Right ventricle myocardium inferior (tissue), 1 donor: Measurements from ENCODE around the gene TUBB3. TPM values are rescaled to one million over a fixed set of nuclear protein-coding genes. Genes with fewer than 3 reads are reported as not detected.
"Not testable (repeated sequence)": the region's sequence is repeated elsewhere in the genome, so short reads cannot be mapped to it uniquely, and the experiment has no call there.

Experiments used
- ATAC-seq: fragments of 200-7000 bp; cut with Tn5 transposase; one replicate; pipeline ENCODE4 v1.9.1; 2020; ENCODE audit warnings: mild to moderate bottlenecking, moderate library complexity
- DNase-seq: peaks from one replicate; pipeline ENCODE4 v3.0.0; 2021; ENCODE audit errors: missing footprints
- intact Hi-C: fragments of 100-400 bp; cut with DNase I; formaldehyde crosslinking; loops from one replicate; pipeline ENCODE4 v1.11.0; 2022
- long read RNA-seq: library from polyadenylated mRNA; unstranded; transcript quantifications from one replicate; pipeline ENCODE4 v2.0.0, GENCODE V29; 2021
- total RNA-seq: library from RNA; stranded (reverse); fragmentation: NEBNext Ultra II Directional; extraction: Animal tissue kit (Norgen Biotek cat#: 25700); gene quantifications from one replicate; pipeline ENCODE4 v1.2.1, GENCODE V29; 2021
- donor health status: DM: no; HTN: yes; CAD: no; lungs with severe emphysema.

The TUBB3 gene
- 2.8 TPM for total RNA-seq
- long read RNA-seq, partial matches to known transcripts, result 0 of 2 reads
- long read RNA-seq, other reads (novel, unspliced or antisense), result 0 of 2 reads

DNA sequence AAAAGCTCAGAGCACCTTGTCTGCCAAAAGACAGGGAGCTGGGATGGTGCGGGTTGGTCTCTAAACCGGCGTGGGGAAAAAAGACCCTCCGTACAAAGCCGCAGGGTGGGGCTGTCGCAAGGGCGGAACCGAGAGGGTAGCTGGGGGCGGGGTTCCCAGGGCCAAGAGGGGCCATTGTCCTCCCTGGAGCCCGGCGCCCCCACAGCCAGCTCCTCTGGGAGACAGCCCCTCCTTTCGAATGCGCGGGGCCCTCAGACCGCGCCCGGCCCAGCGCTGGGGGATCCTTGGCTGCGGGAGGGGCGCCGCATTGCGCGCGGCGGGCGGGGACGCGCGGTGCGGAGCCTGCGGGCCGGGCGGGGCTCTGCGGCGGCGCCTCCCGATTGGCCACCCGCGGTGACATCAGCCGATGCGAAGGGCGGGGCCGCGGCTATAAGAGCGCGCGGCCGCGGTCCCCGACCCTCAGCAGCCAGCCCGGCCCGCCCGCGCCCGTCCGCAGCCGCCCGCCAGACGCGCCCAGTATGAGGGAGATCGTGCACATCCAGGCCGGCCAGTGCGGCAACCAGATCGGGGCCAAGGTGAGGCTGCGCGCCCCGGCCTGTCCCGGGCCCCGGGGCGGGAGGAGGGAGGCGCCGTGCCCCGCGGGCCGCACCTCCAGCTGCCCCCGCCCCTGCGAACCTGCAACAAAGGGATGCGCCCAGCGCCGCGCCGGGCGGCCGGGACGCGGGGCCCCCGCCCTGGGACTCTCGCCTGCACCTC, at the start of gene TUBB3:
TUBB3 (plus strand) TSS at position 459 of the 756 bp plus-strand sequence; CDS start at position 519, 60 bp downstream.
- intact Hi-C loops, result no loop called here
- DNase-seq, result peak; percentile 91
- ATAC-seq, result peak; percentile 45

DNA sequence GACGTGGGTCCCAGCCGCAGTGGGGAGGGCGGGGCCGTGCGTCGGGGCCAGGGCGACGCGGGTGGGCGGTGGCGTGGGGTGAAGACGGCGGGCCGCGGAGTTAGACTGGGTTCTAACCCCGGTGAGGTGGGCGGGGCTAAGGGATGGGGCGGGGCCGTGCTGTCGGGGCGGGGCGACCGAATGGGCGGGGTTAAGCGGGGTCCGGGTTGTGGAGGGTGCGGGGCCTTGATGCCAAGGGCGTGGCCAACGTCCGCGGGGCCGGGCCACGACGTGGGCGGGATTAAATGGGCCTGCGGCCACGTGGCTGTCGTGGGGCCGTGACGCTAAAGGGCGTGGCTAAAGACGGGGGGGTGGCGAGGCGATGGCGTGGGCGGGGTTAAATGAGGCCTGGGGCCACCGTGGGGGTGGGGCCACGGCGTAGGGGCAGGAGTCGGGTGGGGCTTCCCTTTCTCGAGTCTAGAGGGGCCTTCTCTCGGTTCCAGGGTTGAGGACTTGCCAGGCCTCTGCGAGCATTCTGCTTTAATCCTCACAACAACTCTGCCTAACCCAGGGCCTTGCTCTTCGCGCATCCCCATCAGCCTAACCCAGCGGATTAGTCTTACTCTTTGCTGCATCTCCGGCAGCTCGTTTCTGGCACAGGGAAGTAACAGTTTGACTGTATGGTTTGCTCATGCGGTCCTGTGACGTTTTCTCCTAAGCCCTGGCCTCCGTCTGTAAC, 49.0 kb upstream of the TUBB3 start:
- intact Hi-C loops, result loop anchor here (5.0 kb wide), 1 partner anchor 43 kb away; the partner anchor contains the start of gene MC1R
- DNase-seq, result peak; percentile 98
- ATAC-seq, result peak; percentile 95

DNA sequence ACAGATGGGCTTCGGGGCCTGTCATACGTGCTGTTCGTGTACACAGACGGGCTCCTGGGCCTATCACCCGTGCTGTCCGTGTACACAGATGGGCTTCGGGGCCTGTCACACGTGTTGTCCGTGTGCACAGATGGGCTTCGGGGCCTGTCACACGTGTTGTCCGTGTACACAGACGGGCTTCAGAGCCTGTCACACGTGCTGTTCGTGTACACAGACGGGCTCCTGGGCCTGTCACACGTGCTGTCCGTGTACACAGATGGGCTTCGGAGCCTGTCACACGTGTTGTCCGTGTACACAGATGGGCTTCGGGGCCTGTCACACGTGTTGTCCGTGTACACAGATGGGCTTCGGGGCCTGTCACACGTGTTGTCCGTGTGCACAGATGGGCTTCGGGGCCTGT, 44.0 kb upstream of the TUBB3 start:
- intact Hi-C loops, ATAC-seq, DNase-seq: not testable (repeated sequence)

DNA sequence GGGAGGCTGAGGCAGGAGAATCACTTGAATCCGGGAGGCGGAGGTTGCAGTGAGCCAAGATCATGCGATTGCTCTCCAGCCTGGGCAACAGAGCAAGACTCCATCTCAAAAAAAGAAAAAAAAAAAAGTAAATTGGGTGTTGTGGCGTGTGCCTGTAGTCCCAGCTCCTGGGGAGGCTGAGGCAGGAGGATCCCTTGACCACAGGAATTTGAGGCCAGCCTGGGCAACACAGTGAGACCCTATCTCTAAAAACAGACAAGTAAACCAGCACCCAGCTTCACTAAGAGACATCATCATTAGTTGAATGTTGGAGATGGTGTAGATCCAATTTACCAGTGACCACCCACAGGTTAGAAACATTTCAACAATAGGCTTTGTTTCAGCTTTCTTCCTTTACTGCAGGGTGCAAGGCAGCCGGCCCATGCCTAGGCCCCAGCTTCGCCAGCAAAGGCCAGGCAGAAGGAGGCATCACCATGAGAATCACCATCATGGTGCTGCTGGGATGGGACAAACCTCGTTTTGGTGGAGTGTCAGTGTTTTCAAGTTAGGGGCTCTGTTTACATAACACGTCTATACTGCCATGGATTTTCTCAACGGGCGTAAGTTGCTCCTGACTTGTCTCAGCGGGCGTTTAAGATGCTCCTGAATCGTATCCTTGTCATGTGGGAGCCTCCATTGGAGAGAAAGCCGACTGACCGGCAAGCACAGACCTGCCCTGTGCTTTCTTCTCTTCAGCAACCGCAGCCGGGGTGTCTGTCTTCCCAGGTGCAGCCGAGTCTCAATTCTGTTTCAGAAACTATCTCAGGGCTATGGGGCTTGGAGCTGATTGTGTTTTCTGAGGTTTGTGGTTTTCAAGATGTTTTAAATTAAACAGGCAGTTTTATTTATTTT, 42.4 kb upstream of the TUBB3 start:
- intact Hi-C loops, result no loop called here
- ATAC-seq (no peak), DNase-seq (peak; percentile 21)

DNA sequence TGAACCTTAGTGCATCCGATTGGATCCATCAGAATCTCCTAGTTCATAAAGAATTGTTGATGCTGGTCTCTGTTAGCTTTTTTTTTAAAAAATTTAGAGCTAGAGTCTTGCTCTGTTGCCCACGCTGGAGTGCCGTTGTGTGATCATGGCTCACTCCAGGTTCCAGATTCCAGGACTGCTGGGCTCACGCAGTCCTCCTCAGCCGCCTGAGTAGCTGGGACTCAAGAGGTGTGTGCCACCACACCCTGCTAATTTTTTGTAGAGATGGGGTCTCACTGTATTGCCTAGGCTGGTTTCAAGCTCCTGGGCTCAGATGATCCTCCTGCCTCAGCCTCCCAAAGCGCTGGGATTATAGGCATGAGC, 41.8 kb upstream of the TUBB3 start:
- no peak for ATAC-seq
- intact Hi-C loops, result no loop called here
- DNase-seq, result peak; percentile 20

DNA sequence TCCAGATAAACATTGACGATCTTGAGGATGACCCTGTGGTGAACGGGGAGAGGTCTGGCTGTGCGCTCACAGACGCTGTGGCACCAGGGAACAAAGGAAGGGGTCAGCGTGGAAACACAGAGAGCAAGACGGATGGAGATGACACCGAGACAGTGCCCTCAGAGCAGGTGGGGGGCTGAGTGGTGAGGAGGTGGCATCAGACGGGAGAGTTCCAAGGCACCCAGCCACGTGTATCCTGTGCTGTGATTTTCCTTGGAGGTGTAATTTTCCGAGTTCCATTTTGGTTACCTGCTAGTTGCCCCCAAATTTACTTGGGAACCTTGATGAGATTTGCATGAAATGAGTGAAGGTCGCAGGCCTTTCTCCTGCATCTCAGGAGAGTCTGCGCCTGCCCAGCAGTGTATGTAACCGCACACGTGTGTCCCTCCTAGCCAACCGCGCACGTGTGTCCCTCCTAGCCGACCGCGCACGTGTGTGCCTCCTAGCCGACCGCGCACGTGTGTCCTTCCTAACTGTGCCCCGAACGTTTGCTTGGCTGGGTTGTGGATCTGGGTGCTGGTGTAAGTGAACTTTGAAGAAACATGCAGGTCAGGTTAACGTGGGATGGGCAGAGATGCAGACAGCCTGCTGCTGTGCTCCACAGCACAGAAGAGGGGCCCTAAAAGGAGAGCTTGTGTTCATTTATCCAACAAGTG, 39.6 kb upstream of the TUBB3 start:
- peak; percentile 43 for DNase-seq
- ATAC-seq, result no peak

DNA sequence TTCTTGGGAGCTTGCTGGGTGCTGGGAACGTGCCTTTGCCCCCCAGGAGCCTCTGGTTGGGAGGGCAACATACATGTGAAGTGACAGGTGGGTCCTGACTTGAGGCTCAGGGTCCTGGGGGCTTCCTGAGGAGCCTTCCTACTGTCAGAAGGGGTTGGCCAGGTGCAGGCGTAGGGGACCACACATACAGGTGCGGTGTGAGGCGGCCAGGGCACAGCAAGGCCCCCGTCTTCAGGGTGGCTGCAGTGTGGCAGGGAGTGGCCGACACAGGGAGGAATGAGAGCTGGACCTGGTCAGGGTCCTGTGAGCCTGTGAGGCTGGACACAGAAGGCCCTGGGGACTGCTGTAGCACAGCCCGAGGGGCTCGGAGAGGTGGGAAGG, 39.1 kb upstream of the TUBB3 start:
- peak; percentile 11 for DNase-seq
- peak; percentile 8 for ATAC-seq
- intact Hi-C loops, result no loop called here

More for the DNA sequence above, 39.6 kb upstream of the TUBB3 start:
- intact Hi-C loops, result no loop called here

DNA sequence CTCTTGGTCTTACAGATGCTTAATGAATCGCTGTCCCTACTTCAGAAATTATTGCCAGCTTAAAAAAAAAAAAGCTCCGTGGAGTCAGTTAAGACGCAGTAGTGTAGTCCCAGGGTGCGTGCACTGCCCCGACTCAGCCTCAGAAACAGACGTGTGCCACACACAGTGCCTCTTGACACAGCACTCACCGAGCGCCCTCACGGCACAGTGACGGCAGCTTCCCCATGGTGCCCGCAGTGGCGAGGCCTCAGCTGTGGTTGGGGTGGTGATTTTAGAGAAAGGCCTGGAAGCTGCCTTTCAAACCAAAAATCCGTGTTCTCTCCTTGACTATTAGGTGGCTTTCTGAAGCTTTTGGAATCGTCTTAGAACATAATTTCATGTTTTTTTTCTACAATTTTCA, 35.9 kb upstream of the TUBB3 start:
- no peak for ATAC-seq
- peak; percentile 27 for DNase-seq

DNA sequence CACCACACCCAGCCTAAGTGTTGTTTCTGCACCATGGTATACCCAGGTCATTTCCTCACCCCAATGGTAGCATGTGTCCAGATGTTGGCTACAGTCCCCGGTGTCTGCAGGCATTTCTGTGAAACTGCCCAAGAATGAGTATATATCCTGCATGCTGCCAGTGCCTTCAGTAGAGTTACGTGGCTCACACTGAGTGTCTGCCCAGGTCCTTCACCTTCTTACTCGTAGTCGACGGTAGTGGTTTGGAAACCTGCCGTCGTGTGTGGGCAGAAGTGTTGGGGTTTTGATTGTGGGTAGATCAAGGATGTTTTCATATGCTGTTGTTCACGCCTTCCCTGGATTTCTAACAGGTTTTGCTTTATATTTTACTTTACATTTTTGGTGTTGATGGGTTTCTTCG, 32.9 kb upstream of the TUBB3 start:
- ATAC-seq, result no peak

More for the DNA sequence above, 35.9 kb upstream of the TUBB3 start:
- intact Hi-C loops, result no loop called here

DNA sequence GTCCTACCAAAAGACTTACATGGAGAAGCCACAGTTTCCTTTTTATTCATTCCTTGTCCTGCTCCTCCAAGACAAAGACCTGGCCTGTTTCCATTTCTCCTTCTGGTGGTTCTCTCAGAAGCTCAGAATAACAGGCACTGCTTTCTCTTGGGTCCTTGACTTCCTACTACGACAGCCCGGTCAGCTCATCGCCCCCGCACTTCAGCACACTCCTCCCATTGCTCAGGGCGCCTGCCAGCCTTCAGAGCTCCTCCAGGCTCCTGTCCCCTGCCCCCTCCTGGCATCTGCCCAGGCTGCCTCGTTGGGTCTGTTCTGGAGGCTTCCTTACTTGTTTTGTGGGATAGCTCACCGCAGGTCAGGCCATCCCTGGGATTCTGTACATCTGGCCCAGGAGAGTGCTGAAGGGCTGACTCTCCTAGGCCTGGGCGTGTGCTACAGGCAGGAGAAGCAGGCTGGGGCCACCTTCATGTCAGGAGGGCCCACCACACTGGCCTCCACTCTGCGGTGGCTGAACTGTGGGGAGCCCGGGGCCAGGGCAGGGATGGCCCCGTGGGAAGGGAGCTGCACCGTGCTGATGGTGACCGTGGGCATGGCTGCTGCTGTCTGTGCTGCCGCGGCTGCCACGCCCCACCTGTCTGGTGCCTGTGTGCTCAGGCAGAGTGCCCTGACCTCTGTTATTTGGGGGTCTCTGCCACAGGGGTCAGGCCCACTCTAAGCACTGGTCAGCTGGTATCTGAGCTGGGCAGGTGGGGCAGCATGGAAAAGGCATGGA, 32.1 kb upstream of the TUBB3 start:
- ATAC-seq (no peak), DNase-seq (peak; percentile 54)
- intact Hi-C loops, result no loop called here

More for the DNA sequence above, 32.9 kb upstream of the TUBB3 start:
- DNase-seq, result peak; percentile 9
- intact Hi-C loops, result no loop called here

DNA sequence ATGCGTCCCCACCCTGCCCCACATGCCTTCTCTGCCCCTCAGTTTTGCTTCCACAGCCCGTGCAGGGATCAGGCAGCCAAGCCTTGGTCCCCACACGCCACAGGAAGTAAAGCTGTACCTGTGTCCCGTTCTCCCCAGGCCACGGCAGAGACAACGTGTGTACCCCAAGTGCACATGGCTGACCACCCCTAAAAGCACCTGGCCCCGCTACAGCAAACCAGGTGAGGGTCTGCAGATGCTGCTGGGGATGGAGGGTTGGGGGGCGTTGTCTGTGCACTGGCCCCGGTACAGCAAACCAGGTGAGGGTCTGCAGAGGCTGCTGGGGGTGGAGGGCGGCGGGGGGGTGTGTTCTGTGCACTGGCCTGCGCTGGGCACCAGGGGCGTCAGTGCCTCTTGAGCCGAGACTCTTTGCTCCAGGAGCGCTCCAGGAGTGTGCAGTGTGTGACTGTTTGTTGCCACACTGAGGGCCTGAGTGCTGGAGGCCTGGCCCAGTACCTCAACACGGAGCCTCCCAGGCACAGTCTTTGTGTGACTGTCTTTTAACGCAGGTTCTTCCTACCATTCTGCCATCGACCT, 31.0 kb upstream of the TUBB3 start:
- no peak for ATAC-seq
- intact Hi-C loops, result no loop called here
- DNase-seq, result peak; percentile 49

DNA sequence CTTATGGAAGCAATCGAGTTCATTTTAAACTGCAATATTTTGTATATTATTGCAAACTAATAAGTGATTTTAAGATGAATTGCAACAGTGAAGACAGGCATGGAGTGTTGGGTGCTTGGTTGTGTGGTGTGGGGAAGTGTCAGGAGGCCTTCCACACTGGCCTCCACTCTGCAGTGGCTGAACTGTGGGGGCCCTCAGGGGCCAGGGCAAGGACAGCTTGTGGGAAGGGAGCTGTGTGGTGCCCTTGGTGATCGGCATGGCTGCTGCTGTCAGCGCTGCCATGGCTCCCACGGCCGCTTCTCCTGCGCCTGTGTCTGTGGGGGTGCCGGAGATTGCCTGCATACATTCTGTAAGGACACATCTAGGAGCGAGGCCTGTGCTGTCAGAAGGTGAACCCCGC, 30.5 kb upstream of the TUBB3 start:
- DNase-seq (no peak), ATAC-seq (no peak)
- intact Hi-C loops, result no loop called here

DNA sequence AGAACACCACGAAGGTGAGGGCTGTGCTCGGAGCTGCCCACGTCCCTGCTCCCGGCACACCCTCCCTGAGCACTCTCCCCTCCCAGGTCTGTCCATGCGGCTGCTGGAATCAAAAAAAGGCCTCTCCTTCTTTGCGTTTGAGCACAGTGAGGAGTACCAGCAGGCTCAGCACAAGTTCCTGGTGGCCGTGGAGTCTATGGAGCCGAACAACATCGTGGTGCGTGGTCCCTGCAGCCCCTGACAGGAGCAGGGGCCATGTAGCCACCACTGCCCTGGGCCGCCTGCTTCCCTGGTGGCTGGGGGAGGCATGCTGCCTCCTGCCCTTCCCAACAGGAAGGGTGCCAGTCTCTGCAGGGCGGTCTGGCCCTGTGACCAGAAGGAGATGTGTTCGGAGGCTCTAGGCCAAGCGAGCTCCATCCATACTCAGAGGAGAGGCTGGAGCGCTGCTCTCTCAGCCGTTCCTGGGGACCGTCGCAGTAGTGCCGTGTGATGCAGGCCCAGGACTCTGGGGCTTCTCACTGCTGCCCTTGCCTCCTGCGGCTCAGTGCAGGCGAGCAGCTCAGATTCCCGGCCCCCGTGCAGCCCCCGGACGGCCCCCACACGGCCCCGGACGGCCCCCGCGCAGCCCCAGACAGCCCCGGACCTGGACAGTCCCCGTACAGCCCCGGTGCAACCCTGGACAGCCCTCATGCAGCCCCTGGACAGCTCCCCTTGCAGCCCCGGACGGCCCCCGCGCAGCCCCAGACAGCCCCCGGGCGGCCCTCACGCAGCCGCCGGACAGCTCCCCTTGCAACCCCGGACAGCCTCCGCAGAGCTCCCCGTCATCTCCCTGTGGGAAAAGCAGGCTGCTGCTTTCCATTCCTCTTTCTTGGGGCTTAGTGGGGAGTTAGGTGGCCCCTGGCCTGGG, 29.2 kb upstream of the TUBB3 start:
- intact Hi-C loops, result no loop called here
- DNase-seq, result peak; percentile 50
- no peak for ATAC-seq

DNA sequence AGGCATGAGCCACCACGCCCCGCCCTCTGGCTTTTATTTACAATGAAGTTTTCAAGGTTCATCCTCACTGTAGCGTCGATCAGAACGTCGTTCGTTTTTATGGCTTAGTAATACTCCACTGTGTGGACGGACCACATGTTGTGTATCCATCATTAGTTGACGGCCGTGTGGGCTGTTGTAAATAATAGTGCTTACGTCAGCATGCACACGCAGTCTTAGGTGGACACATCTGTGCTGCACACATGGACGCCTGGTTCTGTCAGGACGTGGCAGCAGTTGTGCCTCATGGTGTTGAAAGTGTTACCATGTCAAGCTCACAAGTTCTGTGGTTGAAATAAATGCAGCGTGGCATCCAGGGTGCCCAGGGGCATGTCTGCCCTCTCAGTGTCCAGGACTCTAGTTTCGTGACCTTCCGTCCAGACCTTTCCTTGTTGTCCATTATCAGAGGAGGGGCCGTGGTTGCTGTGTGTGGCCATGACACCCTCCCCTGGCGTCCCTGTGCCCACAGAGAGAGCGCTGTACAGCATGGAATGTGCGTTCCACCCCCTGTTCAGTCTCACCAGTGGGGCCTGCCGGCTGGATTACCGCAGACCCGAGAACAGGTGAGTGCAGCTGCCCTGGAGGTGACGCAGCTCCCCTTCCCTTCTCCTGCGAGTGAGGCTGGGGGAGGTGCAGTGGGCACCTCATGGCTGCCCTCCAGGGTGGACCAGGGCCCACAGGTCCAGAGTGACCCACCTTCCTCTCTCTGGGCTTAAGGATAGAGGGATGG, 27.5 kb upstream of the TUBB3 start:
- peak; percentile 15 for DNase-seq
- ATAC-seq, result no peak
- intact Hi-C loops, result no loop called here

DNA sequence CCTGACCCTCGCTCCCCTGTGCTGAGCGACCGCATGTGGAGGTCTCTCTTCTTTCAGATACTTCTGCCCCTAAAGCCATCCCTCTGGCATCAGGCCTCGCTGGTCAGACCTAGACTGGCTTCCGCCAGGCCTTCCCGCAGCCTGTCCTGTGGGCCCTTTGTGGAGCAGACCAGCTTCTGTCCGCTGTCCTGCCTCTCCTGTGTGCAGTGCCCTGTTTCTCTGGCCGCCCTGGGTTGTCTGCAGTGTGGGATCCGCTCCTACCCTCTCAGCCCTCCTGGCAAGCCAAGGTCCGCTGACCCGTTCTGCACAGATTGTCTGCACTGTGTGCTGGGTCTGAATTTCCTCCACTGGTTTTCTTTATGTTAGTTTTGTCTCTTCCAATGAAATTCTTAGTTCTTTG, 25.9 kb upstream of the TUBB3 start:
- ATAC-seq, result no peak
- no peak for DNase-seq
- intact Hi-C loops, result no loop called here
